Activated CD4-positive, alpha-beta memory T cell treated with anti-CD3 and anti-CD28 coated beads, Interleukin-2, amount 10 ng/mL, durations not matched to agents 7 days and 5 days (primary cell): ENCODE measurements around the gene NGRN. TPM values are rescaled to one million over a fixed set of nuclear protein-coding genes. Genes with fewer than 3 reads are reported as not detected.

ENCODE experiments used
- CTCF ChIA-PET: fragments of 350-600 bp; sonication (Branson Sonifier 250); formaldehyde crosslinking; loops from one replicate; lab custom pipeline; 2021; ENCODE audit warnings: antibody characterized with exemption, inconsistent platforms; lab: Charles Lee
- POLR2A ChIA-PET: fragments of 350-600 bp; sonication (Branson Sonifier 250); formaldehyde crosslinking; loops from one replicate; lab custom pipeline; 2021; ENCODE audit warnings: antibody characterized with exemption; lab: Charles Lee
- DNase-seq: peaks from one replicate; pipeline ENCODE4 v3.0.0-alpha.2; 2020
- H3K27ac Mint-ChIP-seq: one replicate; pipeline ENCODE4 v1.8.0; 2021; ENCODE audit warnings: mild to moderate bottlenecking, mixed read lengths
- H3K27me3 Mint-ChIP-seq: one replicate; pipeline ENCODE4 v1.8.0; 2021; ENCODE audit warnings: mixed read lengths
- H3K36me3 Mint-ChIP-seq: one replicate; pipeline ENCODE4 v1.8.0; 2021; ENCODE audit warnings: low read depth, mixed read lengths
- H3K4me1 Mint-ChIP-seq: one replicate; pipeline ENCODE4 v1.8.0; 2021; ENCODE audit warnings: mixed read lengths
- H3K4me3 Mint-ChIP-seq: one replicate; pipeline ENCODE4 v1.8.0; 2021; ENCODE audit warnings: mild to moderate bottlenecking, mixed read lengths
- H3K9me3 Mint-ChIP-seq: one replicate; pipeline ENCODE4 v1.8.0; 2021; ENCODE audit warnings: mixed read lengths
- total RNA-seq, 2 experiments: library from RNA; stranded (reverse); gene quantifications; one replicate each; pipeline ENCODE4 v1.2.3, GENCODE V29; 2021

The NGRN gene
- 10 to 100 TPM; 27.4 to 28.3 TPM for total RNA-seq

- H3K4me3 Mint-ChIP-seq = peak within 1 kb of the TSS; percentile 87
- peak; percentile 94 for DNase-seq
- ChIA-PET CTCF (interaction anchor here (0.9 to 1.1 kb wide), 4 partner anchors 28 to 670 kb away, joined by 3 to 6 read pairs (median 4); partner anchors contain the start of genes CIB1 and GDPGP1), POLR2A (interaction anchor here (0.6 to 4.0 kb wide), 23 partner anchors 10 to 670 kb away, joined by 3 to 99 read pairs (median 6); partner anchors contain the start of genes AP3S2, CIB1, GDPGP1 and IDH2)
- no peaks in the 10 kb centered on the region for H3K27me3 Mint-ChIP-seq
- peak within 1 kb of the TSS; percentile 90 for H3K27ac Mint-ChIP-seq
- peaks cover 50% of the 10 kb centered on the region for H3K4me1 Mint-ChIP-seq
- no peaks in the 10 kb centered on the region for H3K9me3 Mint-ChIP-seq
- H3K36me3 Mint-ChIP-seq = peaks cover 29% of the 10 kb centered on the region
These were observed at the start of gene NGRN for GRCh38 chr15:90265271-90266060. TSS of gene NGRN (plus strand) at chr15:90265672. CDS start at chr15:90265713, 41 bp downstream.

- Mint-ChIP-seq H3K4me3 (no peak overlapping the region), H3K27ac (no peak overlapping the region), H3K36me3 (peaks cover 6% of the 10 kb centered on the region), H3K27me3 (no peaks in the 10 kb centered on the region), H3K9me3 (no peaks in the 10 kb centered on the region), H3K4me1 (peaks cover 34% of the 10 kb centered on the region)
- CTCF ChIA-PET = interaction anchor here (0.6 to 1.9 kb wide), 8 partner anchors 13 to 230 kb away, joined by 3 to 7 read pairs (median 3); partner anchors contain the start of genes CIB1 and GDPGP1
- DNase-seq = no peak
- POLR2A ChIA-PET = interaction anchor here (0.6 to 1.5 kb wide), 3 partner anchors 21 to 74 kb away, joined by 3 read pairs; partner anchors contain the start of gene NGRN
These were observed 47.6 kb upstream of the NGRN start for GRCh38 chr15:90217671-90218394.

- DNase-seq = peak; percentile 52
- H3K9me3 Mint-ChIP-seq = no peaks in the 10 kb centered on the region
- peaks cover 29% of the 10 kb centered on the region for H3K4me1 Mint-ChIP-seq
- CTCF ChIA-PET = interaction anchor here (0.8 to 3.0 kb wide), 4 partner anchors 11 to 76 kb away, joined by 4 to 16 read pairs (median 5); partner anchors contain the start of genes CIB1 and GDPGP1
- H3K36me3 Mint-ChIP-seq = peaks cover 7% of the 10 kb centered on the region
- no peaks in the 10 kb centered on the region for H3K27me3 Mint-ChIP-seq
- H3K4me3 Mint-ChIP-seq = no peak overlapping the region
- POLR2A ChIA-PET = no interaction called here
- H3K27ac Mint-ChIP-seq = no peak overlapping the region
These were observed 45.9 kb upstream of the NGRN start for GRCh38 chr15:90219421-90220141.

- Mint-ChIP-seq H3K9me3 (no peaks in the 10 kb centered on the region), H3K36me3 (peaks cover 17% of the 10 kb centered on the region), H3K4me3 (no peak overlapping the region), H3K27me3 (no peaks in the 10 kb centered on the region), H3K4me1 (peaks cover 22% of the 10 kb centered on the region), H3K27ac (no peak overlapping the region)
- POLR2A ChIA-PET = interaction anchor here (0.9 to 2.2 kb wide), 4 partner anchors 9 to 75 kb away, joined by 3 to 6 read pairs (median 4); partner anchors contain the start of gene SEMA4B
- peak; percentile 39 for DNase-seq
- CTCF ChIA-PET = interaction anchor here (0.8 to 3.0 kb wide), 15 partner anchors 8 to 323 kb away, joined by 3 to 16 read pairs (median 4); partner anchors contain the start of genes CIB1, GDPGP1, SEMA4B and TTLL13
These were observed 44.1 kb upstream of the NGRN start for GRCh38 chr15:90221246-90221900.

GRCh38 chr15:90222547-90222946 lies 42.9 kb upstream of the NGRN start:
- no peak for DNase-seq
- ChIA-PET POLR2A (interaction anchor here (1.5 to 2.2 kb wide), 2 partner anchors 22 to 76 kb away, joined by 3 to 4 read pairs; partner anchors contain the start of gene SEMA4B), CTCF (interaction anchor here (1.0 to 3.0 kb wide), 5 partner anchors 10 to 136 kb away, joined by 3 to 16 read pairs (median 8); partner anchors contain the start of genes CIB1 and GDPGP1)
- Mint-ChIP-seq H3K4me3 (no peak overlapping the region), H3K27ac (no peak overlapping the region), H3K27me3 (no peaks in the 10 kb centered on the region), H3K36me3 (peaks cover 20% of the 10 kb centered on the region), H3K4me1 (peaks cover 15% of the 10 kb centered on the region), H3K9me3 (no peaks in the 10 kb centered on the region)

- no peak for DNase-seq
- H3K4me1 Mint-ChIP-seq = peaks cover 13% of the 10 kb centered on the region
- CTCF ChIA-PET = interaction anchor here (0.5 kb wide), 1 partner anchor 39 kb away, joined by 3 read pairs; no protein-coding TSS in a partner anchor
- H3K27me3 Mint-ChIP-seq = no peaks in the 10 kb centered on the region
- POLR2A ChIA-PET = no interaction called here
- H3K27ac Mint-ChIP-seq = no peak overlapping the region
- peaks cover 21% of the 10 kb centered on the region for H3K36me3 Mint-ChIP-seq
- H3K9me3 Mint-ChIP-seq = no peaks in the 10 kb centered on the region
- H3K4me3 Mint-ChIP-seq = no peak overlapping the region
These were observed 41.9 kb upstream of the NGRN start for GRCh38 chr15:90223441-90224165.

GRCh38 chr15:90225047-90225446 lies 40.4 kb upstream of the NGRN start:
- Mint-ChIP-seq H3K9me3 (no peaks in the 10 kb centered on the region), H3K27me3 (no peaks in the 10 kb centered on the region), H3K4me3 (no peak overlapping the region), H3K36me3 (peaks cover 32% of the 10 kb centered on the region), H3K4me1 (peaks cover 13% of the 10 kb centered on the region), H3K27ac (no peak overlapping the region)
- DNase-seq = no peak
- POLR2A ChIA-PET = no interaction called here
- CTCF ChIA-PET = no interaction called here

- POLR2A ChIA-PET = interaction anchor here (0.7 kb wide), 1 partner anchor 83 kb away, joined by 3 read pairs; no protein-coding TSS in a partner anchor
- Mint-ChIP-seq H3K4me1 (peaks cover 18% of the 10 kb centered on the region), H3K27ac (no peak overlapping the region), H3K36me3 (peaks cover 38% of the 10 kb centered on the region), H3K27me3 (no peaks in the 10 kb centered on the region), H3K4me3 (no peak overlapping the region), H3K9me3 (no peaks in the 10 kb centered on the region)
- CTCF ChIA-PET = no interaction called here
- DNase-seq = no peak
These were observed 39.8 kb upstream of the NGRN start for GRCh38 chr15:90225504-90226234.

GRCh38 chr15:90227336-90227735 lies 38.1 kb upstream of the NGRN start:
- Mint-ChIP-seq H3K27ac (no peak overlapping the region), H3K27me3 (no peaks in the 10 kb centered on the region), H3K4me3 (no peak overlapping the region), H3K4me1 (peaks cover 35% of the 10 kb centered on the region), H3K9me3 (no peaks in the 10 kb centered on the region), H3K36me3 (peaks cover 47% of the 10 kb centered on the region)
- ChIA-PET CTCF (no interaction called here), POLR2A (interaction anchor here (1.4 to 2.4 kb wide), 2 partner anchors 26 to 38 kb away, joined by 3 to 7 read pairs; partner anchors contain the start of genes NGRN and SEMA4B)
- DNase-seq = no peak

GRCh38 chr15:90227816-90228772 lies 37.4 kb upstream of the NGRN start:
- Mint-ChIP-seq H3K36me3 (peaks cover 51% of the 10 kb centered on the region), H3K9me3 (no peaks in the 10 kb centered on the region), H3K4me1 (peaks cover 39% of the 10 kb centered on the region), H3K27ac (no peak overlapping the region), H3K4me3 (no peak overlapping the region), H3K27me3 (no peaks in the 10 kb centered on the region)
- ChIA-PET CTCF (no interaction called here), POLR2A (interaction anchor here (1.4 to 2.4 kb wide), 2 partner anchors 27 to 38 kb away, joined by 3 to 7 read pairs; partner anchors contain the start of genes NGRN and SEMA4B)
- DNase-seq = no peak
